Measurements from ENCODE around the gene PPARA. TPM values are rescaled to one million over a fixed set of nuclear protein-coding genes. Genes with fewer than 3 reads are reported as not detected.

Gene PPARA
- total RNA-seq, 2 experiments from 2014 or later, result 16.0 to 22.6 TPM

Other genes with a start within 250 kb of the PPARA start
- not detected for gene WNT7B, start 173.4 kb upstream of the PPARA start, total RNA-seq
- gene CDPF1, start 99.8 kb downstream of the PPARA start, total RNA-seq, result 10 to 100 TPM; 11.0 to 11.1 TPM
- gene PKDREJ, start 112.8 kb downstream of the PPARA start, total RNA-seq, result not detected
- 10 to 100 TPM; 35.3 to 37.1 TPM for gene TTC38, start 117.5 kb downstream of the PPARA start, total RNA-seq
- gene GTSE1, start 146.3 kb downstream of the PPARA start, total RNA-seq, result 100 to 1,000 TPM in 1 of 2 experiments, 10 to 100 TPM in 1; 91.9 to 101 TPM
- 10 to 100 TPM; 86.7 to 89.1 TPM for gene TRMU, start 185.2 kb downstream of the PPARA start, total RNA-seq